HL-60 (cell line): ENCODE measurements around the gene CYP27B1.
"Not testable (repeated sequence)": the region's sequence is repeated elsewhere in the genome, so short reads cannot be mapped to it uniquely, and the experiment has no call there.

Experiments
- DNase-seq, 2 experiments: peaks; one replicate each; pipeline ENCODE4 v3.0.0-alpha.2; 2010 to 2020; ENCODE audit warnings: low read depth in 1 of 2, low spot score in 1 of 2
- H3K27ac ChIP-seq: fragments of 250-450 bp; sonication (Bioruptor Pico); replicated peaks from 2 replicates; pipeline ENCODE4 v1.5.1; 2020; ENCODE audit warnings: mild to moderate bottlenecking, moderate library complexity
- H3K27me3 ChIP-seq: fragments of 250-450 bp; sonication (Bioruptor Pico); 2 replicates; pipeline ENCODE4 v1.5.1; 2021; ENCODE audit warnings: mild to moderate bottlenecking, moderate library complexity; ENCODE audit not compliant: insufficient read depth, poor library complexity, severe bottlenecking
- H3K4me3 ChIP-seq: replicated peaks from 2 replicates; pipeline ENCODE4 v1.5.1; 2011; ENCODE audit warnings: mild to moderate bottlenecking, control low read depth, low read length; ENCODE audit not compliant: insufficient read depth
- GABPA ChIP-seq: IDR thresholded peaks from 2 replicates; pipeline ENCODE4 v1.6.1; 2012; ENCODE audit warnings: low read depth
- POLR2AphosphoS5 ChIP-seq: IDR thresholded peaks from 2 replicates; pipeline ENCODE4 v1.6.1; 2012; ENCODE audit warnings: low read depth
- SPI1 ChIP-seq: IDR thresholded peaks from 2 replicates; pipeline ENCODE4 v1.6.1; 2012; ENCODE audit warnings: low read depth, mild to moderate bottlenecking, borderline replicate concordance
- TF ChIP-seq, protein P1 (sequence below): IDR thresholded peaks from 2 replicates; pipeline ENCODE4 v1.6.1; 2012; ENCODE audit warnings: low read depth; ENCODE audit not compliant: insufficient replicate concordance
- TF ChIP-seq, protein P2 (sequence below): IDR thresholded peaks from one replicate; pipeline ENCODE4 v1.5.1; 2011; ENCODE audit warnings: low read length, control low read depth, inconsistent platforms; ENCODE audit not compliant: insufficient read depth

The CYP27B1 gene

DNA sequence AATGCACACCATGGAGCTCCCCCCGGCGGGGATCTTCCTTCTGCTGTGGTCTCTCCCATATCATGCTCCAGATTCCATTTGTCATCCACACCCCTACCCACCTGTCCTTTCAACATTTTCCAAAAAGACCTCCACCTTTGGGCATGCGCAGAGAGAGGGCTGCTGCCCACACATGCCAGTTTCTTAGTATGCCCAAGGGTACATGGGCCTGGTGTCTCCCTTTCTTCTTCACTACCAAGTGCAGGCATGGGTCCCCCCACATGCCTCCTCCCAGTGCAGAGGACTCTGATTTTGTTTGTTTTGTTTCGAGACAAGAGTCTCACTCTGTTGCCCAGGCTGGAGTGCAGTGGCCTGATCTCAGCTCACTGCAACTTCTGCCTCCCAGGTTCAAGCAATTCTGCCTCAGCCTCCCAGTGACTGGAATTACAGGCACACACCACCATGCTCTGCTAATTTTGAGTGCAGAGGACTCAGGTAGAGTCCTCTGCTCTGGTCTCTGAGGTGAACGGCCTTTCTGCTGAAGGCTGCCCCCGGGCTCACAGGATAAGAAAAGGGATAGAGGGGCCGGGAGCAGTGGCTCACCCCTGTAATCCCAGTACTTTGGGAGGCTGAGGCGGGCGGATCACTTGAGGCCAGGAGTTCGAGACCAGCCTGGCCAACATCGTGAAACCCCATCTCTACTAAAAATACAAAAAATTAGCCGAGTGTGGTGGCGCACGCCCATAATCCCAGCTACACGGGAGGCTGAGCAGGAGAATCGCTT, 44.9 kb downstream of the CYP27B1 start:
- H3K4me3 ChIP-seq, H3K27ac ChIP-seq, H3K27me3 ChIP-seq, DNase-seq: not testable (repeated sequence)
- 0 out of 2 replicates have a peak, but pooled peaks have one; percentile 23 for TF ChIP-seq POLR2AphosphoS5

DNA sequence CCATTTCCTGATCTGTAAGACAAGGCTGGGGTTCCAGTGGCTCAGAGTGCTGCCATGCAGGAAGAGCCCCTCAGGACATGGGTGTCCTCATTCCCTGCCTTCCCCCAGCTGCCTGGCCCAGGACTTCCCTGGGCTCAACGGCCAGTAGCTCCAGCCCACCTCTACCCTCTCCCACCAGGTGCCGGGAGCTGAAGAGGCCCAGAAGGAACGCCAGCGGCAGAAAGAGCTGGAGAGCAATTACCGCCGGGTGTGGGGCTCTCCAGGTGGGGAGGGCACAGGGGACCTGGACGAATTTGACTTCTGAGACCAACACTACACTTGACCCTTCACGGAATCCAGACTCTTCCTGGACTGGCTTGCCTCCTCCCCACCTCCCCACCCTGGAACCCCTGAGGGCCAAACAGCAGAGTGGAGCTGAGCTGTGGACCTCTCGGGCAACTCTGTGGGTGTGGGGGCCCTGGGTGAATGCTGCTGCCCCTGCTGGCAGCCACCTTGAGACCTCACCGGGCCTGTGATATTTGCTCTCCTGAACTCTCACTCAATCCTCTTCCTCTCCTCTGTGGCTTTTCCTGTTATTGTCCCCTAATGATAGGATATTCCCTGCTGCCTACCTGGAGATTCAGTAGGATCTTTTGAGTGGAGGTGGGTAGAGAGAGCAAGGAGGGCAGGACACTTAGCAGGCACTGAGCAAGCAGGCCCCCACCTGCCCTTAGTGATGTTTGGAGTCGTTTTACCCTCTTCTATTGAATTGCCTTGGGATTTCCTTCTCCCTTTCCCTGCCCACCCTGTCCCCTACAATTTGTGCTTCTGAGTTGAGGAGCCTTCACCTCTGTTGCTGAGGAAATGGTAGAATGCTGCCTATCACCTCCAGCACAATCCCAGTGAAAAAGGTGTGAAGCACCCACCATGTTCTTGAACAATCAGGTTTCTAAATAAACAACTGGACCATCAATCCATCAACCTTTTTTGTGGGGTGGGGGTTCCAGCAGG, 46.0 kb downstream of the CYP27B1 start:
- no peak for TF ChIP-seq GABPA
- no peak for TF ChIP-seq POLR2AphosphoS5
- TF ChIP-seq, protein P1, sequence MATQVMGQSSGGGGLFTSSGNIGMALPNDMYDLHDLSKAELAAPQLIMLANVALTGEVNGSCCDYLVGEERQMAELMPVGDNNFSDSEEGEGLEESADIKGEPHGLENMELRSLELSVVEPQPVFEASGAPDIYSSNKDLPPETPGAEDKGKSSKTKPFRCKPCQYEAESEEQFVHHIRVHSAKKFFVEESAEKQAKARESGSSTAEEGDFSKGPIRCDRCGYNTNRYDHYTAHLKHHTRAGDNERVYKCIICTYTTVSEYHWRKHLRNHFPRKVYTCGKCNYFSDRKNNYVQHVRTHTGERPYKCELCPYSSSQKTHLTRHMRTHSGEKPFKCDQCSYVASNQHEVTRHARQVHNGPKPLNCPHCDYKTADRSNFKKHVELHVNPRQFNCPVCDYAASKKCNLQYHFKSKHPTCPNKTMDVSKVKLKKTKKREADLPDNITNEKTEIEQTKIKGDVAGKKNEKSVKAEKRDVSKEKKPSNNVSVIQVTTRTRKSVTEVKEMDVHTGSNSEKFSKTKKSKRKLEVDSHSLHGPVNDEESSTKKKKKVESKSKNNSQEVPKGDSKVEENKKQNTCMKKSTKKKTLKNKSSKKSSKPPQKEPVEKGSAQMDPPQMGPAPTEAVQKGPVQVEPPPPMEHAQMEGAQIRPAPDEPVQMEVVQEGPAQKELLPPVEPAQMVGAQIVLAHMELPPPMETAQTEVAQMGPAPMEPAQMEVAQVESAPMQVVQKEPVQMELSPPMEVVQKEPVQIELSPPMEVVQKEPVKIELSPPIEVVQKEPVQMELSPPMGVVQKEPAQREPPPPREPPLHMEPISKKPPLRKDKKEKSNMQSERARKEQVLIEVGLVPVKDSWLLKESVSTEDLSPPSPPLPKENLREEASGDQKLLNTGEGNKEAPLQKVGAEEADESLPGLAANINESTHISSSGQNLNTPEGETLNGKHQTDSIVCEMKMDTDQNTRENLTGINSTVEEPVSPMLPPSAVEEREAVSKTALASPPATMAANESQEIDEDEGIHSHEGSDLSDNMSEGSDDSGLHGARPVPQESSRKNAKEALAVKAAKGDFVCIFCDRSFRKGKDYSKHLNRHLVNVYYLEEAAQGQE, result no peak
- no peak for TF ChIP-seq SPI1
- TF ChIP-seq, protein P2, sequence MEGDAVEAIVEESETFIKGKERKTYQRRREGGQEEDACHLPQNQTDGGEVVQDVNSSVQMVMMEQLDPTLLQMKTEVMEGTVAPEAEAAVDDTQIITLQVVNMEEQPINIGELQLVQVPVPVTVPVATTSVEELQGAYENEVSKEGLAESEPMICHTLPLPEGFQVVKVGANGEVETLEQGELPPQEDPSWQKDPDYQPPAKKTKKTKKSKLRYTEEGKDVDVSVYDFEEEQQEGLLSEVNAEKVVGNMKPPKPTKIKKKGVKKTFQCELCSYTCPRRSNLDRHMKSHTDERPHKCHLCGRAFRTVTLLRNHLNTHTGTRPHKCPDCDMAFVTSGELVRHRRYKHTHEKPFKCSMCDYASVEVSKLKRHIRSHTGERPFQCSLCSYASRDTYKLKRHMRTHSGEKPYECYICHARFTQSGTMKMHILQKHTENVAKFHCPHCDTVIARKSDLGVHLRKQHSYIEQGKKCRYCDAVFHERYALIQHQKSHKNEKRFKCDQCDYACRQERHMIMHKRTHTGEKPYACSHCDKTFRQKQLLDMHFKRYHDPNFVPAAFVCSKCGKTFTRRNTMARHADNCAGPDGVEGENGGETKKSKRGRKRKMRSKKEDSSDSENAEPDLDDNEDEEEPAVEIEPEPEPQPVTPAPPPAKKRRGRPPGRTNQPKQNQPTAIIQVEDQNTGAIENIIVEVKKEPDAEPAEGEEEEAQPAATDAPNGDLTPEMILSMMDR, result no peak
- H3K4me3 ChIP-seq, result no peak overlapping the region
- no peaks in the 10 kb centered on the region for H3K27me3 ChIP-seq
- no peak overlapping the region for H3K27ac ChIP-seq
- DNase-seq, result no peak

DNA sequence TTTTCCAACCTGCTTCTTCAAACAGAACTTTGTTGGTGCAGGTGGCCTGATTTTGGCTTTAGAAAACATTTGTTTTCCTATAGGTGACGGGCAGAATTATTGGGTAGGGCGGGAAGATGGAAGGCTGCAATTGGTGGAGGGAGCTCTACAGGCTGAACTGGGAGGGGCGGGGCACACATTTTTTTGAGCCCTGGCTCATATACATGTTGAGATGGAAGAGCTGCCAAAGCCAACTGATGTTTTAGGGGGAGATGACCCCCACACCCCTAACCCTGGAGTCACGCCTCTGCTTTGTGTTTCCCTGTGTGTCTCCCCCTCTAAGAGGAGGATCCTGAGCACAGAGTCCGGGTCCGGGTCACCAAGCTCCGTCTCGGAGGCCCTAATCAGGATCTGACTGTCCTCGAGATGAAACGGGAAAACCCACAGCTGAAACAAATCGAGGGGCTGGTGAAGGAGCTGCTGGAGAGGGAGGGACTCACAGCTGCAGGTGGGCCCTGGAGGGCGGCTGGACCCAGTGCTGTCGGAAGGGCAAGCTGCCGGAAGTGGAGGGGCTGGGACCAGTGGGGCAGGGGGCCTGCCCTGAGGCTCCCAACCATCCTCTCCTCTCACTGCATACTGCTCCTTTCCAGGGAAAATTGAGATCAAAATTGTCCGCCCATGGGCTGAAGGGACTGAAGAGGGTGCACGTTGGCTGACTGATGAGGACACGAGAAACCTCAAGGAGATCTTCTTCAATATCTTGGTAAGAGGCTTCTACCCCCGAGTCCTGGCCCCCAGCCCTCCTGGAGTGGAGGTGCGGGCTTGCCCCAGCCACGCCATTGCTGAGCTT, 46.9 kb downstream of the CYP27B1 start:
- Histone ChIP-seq H3K4me3 (no peak overlapping the region), H3K27me3 (no peaks in the 10 kb centered on the region), H3K27ac (no peak overlapping the region)
- no peak for TF ChIP-seq POLR2AphosphoS5
- TF ChIP-seq GABPA, result no peak
- TF ChIP-seq, protein P2, result no peak
- TF ChIP-seq, protein P1, result no peak
- TF ChIP-seq SPI1, result no peak
- DNase-seq, result no peak
